OCI-LY1 (cell line): ENCODE data around the gene SCAMP5.

ENCODE experiments used
- EZH2 ChIP-seq: fragments of 200-600 bp; sonication (generic), shearing (Covaris generic); IDR thresholded peaks from 2 replicates; pipeline ENCODE4 v1.8.0; 2017; ENCODE audit warnings: borderline replicate concordance, mixed run types, mild to moderate bottlenecking, antibody characterized with exemption, low read length, moderate library complexity, mixed read lengths
- TF ChIP-seq, protein P1 (sequence below): fragments of 200-600 bp; sonication (generic), shearing (Covaris generic); IDR thresholded peaks from 2 replicates; pipeline ENCODE4 v1.5.1; 2017; ENCODE audit warnings: mild to moderate bottlenecking, antibody characterized with exemption, low read length, moderate library complexity, mixed read lengths

DNA sequence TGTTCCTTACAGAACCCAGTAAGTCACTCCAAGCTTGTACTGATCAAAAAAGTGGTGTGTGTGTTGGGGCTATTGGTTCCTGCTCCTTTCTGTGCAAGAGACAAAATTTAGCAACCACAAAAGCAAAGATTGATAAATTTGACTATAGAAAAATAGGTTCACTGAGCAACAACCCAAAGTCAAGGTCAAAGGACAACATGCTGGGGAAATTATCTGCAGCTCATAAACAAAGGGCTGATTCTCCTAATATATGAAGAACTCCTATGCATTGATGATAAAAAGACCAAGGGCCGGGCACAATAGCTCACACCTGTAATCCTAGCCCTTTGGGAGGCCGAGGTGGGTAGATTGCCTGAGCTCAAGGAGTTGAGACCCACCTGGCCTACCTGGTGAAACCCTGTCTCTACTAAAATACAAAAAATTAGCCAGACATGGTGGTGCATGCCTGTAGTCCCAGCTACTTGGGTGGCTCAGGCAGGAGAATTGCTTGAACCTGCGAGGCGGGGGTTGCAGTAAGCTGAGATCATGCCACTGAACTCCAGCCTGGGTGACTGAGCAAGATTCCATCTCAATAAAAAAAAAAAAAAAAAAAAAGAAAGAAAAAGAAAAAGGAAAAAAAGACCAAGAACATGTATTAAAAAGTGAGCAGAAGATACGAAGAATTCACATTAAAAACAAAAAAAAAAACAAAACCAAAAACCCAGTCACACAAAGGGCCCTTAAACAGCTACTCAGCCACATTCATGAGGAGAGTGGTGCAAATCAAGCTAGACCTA, 57.8 kb downstream of the SCAMP5 start:
- no peak for TF ChIP-seq EZH2
- TF ChIP-seq, protein P1, sequence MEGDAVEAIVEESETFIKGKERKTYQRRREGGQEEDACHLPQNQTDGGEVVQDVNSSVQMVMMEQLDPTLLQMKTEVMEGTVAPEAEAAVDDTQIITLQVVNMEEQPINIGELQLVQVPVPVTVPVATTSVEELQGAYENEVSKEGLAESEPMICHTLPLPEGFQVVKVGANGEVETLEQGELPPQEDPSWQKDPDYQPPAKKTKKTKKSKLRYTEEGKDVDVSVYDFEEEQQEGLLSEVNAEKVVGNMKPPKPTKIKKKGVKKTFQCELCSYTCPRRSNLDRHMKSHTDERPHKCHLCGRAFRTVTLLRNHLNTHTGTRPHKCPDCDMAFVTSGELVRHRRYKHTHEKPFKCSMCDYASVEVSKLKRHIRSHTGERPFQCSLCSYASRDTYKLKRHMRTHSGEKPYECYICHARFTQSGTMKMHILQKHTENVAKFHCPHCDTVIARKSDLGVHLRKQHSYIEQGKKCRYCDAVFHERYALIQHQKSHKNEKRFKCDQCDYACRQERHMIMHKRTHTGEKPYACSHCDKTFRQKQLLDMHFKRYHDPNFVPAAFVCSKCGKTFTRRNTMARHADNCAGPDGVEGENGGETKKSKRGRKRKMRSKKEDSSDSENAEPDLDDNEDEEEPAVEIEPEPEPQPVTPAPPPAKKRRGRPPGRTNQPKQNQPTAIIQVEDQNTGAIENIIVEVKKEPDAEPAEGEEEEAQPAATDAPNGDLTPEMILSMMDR = no peak
